ENCODE measurements around the gene PLK1.

The PLK1 gene

GRCh38 chr16:23668873-23669272 is 9.8 kb upstream of the PLK1 start:
- no peak for TF ChIP-seq CTCF (IDR thresholded peaks at IDR 0.05; ENCODE audit: low read depth, low read length)
- no peak overlapping the region for H3K4me3 ChIP-seq (ENCODE audit: low read depth, low read length)

- TF ChIP-seq CTCF (IDR thresholded peaks at IDR 0.05; ENCODE audit: low read depth, low read length) = no peak
- H3K4me3 ChIP-seq (ENCODE audit: low read depth, low read length) = no peak overlapping the region
Measured at GRCh38 chr16:23670137-23670776, 8.4 kb upstream of the PLK1 start.

- no peak overlapping the region for H3K4me3 ChIP-seq (ENCODE audit: low read depth, low read length)
- no peak for TF ChIP-seq CTCF (IDR thresholded peaks at IDR 0.05; ENCODE audit: low read depth, low read length)
Measured at GRCh38 chr16:23673971-23674614, 4.6 kb upstream of the PLK1 start.

GRCh38 chr16:23676924-23677480 is 1.7 kb upstream of the PLK1 start:
- no peak for TF ChIP-seq CTCF (IDR thresholded peaks at IDR 0.05; ENCODE audit: low read depth, low read length)
- H3K4me3 ChIP-seq (ENCODE audit: low read depth, low read length) = no peak overlapping the region

- H3K4me3 ChIP-seq (ENCODE audit: low read depth, low read length) = peak overlapping the region; percentile 79
- TF ChIP-seq CTCF (IDR thresholded peaks at IDR 0.05; ENCODE audit: low read depth, low read length) = no peak
Measured at GRCh38 chr16:23679274-23679985, 741 bp downstream of the PLK1 start.

- no peak for TF ChIP-seq CTCF (IDR thresholded peaks at IDR 0.05; ENCODE audit: low read depth, low read length)
- H3K4me3 ChIP-seq (ENCODE audit: low read depth, low read length) = peak overlapping the region; percentile 79
Measured at GRCh38 chr16:23679986-23680336, 1.3 kb downstream of the PLK1 start.

- H3K4me3 ChIP-seq (ENCODE audit: low read depth, low read length) = no peak overlapping the region
- TF ChIP-seq CTCF (IDR thresholded peaks at IDR 0.05; ENCODE audit: low read depth, low read length) = no peak
Measured at GRCh38 chr16:23682181-23682580, 3.5 kb downstream of the PLK1 start.
